ENCODE results near the gene PALLD.

PALLD gene

DNA sequence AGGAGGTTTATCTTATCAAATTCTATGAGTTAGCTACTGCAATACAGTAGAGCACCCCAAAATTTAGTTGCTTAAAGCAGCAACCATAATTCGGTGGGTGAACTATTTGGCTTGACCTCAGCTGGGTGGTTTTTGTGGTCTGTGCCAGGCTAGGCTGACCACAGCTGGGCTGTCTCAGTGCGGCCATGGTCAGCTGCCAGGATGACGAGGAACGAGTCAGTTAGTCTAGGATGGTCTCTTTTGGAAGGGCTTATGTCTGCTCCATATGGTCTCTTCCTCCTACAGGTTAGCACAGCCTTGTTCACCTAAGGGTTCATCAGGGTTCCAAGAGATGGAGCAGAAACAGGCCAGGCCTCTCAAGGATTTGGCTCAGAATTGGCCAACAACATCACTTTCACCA is 210.4 kb downstream of the PALLD start:
- no peak for DNase-seq (ENCODE audit: low spot score)
- Histone ChIP-seq H3K9ac (ENCODE audit: low read depth, low read length, poor library complexity) (no peak overlapping the region), H4K91ac (ENCODE audit: low read depth, low read length, poor library complexity) (no peak overlapping the region), H3K23ac (ENCODE audit: low read depth, low read length, poor library complexity) (no peak overlapping the region), H2BK12ac (ENCODE audit: low read length) (no peak overlapping the region), H2BK120ac (ENCODE audit: low read depth, low read length) (no peak overlapping the region), H3K4me3 (ENCODE audit: low read length in 2 of 2) (no peak overlapping the region), H2AK5ac (ENCODE audit: low read depth, low read length) (no peak overlapping the region), H3K9me3 (replicated peaks in 1 of 2; ENCODE audit: control insufficient read depth in 2 of 2, insufficient read depth in 1 of 2, low read depth in 1 of 2, low read length in 2 of 2) (no peaks in the 10 kb centered on the region), H3K27me3 (ENCODE audit: control insufficient read depth in 3 of 3, insufficient read depth in 3 of 3, low read depth in 1 of 3, low read length in 3 of 3) (no peaks in the 10 kb centered on the region), H3K4me1 (ENCODE audit: control insufficient read depth in 2 of 2, insufficient read depth in 1 of 2, low read depth in 1 of 2, low read length in 2 of 2) (no peaks in the 10 kb centered on the region), H2AFZ (ENCODE audit: low read length) (no peak overlapping the region), H3K27ac (replicated peaks; ENCODE audit: low read length) (no peak overlapping the region), H2BK15ac (ENCODE audit: low read length) (no peak overlapping the region), H3K4ac (ENCODE audit: low read length) (no peak overlapping the region), H3K36me3 (replicated peaks in 1 of 2; ENCODE audit: control insufficient read depth in 2 of 2, insufficient read depth in 2 of 2, low read length in 2 of 2) (peaks cover 3 to 26% of the 10 kb centered on the region in 2 donors), H2BK5ac (ENCODE audit: low read length) (no peak overlapping the region), H3K4me2 (ENCODE audit: insufficient read depth, low read length, poor library complexity, severe bottlenecking) (no peak overlapping the region), H3K79me1 (ENCODE audit: low read depth, low read length) (no peaks in the 10 kb centered on the region), H3K14ac (ENCODE audit: low read length) (no peak overlapping the region), H4K8ac (ENCODE audit: low read depth, low read length) (no peak overlapping the region), H3K18ac (ENCODE audit: low read length) (no peak overlapping the region)
- no CpG with 5 or more reads among the region's 4 CpGs for WGBS, 2 donors (ENCODE audit: extremely low coverage in 2 of 2, insufficient read length in 2 of 2, insufficient replicate concordance in 1 of 2)

DNA sequence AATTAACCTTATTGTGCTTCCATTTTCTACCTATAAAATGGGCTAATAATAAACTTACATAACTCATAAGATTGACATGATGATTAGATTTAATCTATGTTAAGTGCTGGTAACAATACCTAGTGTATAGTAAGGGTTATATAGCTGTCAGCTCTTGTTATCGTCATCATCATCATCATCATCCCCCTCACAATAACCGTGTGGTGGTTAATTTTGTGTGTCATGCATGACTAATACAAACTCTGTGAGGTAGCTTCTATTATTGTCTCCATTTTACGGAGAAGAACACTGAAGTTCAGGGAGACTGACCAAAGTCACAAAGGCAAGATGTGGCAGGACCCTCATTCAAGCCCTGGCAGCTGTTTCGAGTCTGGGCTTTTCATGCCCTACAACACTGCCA is 211.3 kb downstream of the PALLD start:
- H3K4me2 ChIP-seq (ENCODE audit: insufficient read depth, low read length, poor library complexity, severe bottlenecking), result no peak overlapping the region
- H2BK12ac ChIP-seq (ENCODE audit: low read length), result no peak overlapping the region
- no CpG with 5 or more reads among the region's 4 CpGs for WGBS, 2 donors (ENCODE audit: extremely low coverage in 2 of 2, insufficient read length in 2 of 2, insufficient replicate concordance in 1 of 2)
- no peak overlapping the region for H3K23ac ChIP-seq (ENCODE audit: low read depth, low read length, poor library complexity)
- H3K79me1 ChIP-seq (ENCODE audit: low read depth, low read length), result no peaks in the 10 kb centered on the region
- peaks cover 5 to 35% of the 10 kb centered on the region in 2 donors for H3K36me3 ChIP-seq (replicated peaks in 1 of 2; ENCODE audit: control insufficient read depth in 2 of 2, insufficient read depth in 2 of 2, low read length in 2 of 2)
- no peak for DNase-seq (ENCODE audit: low spot score)
- H3K4ac ChIP-seq (ENCODE audit: low read length), result no peak overlapping the region
- no peaks in the 10 kb centered on the region for H3K4me1 ChIP-seq (ENCODE audit: control insufficient read depth in 2 of 2, insufficient read depth in 1 of 2, low read depth in 1 of 2, low read length in 2 of 2)
- H2AK5ac ChIP-seq (ENCODE audit: low read depth, low read length), result no peak overlapping the region
- no peak overlapping the region for H2AFZ ChIP-seq (ENCODE audit: low read length)
- no peak overlapping the region for H4K8ac ChIP-seq (ENCODE audit: low read depth, low read length)
- H3K14ac ChIP-seq (ENCODE audit: low read length), result no peak overlapping the region
- no peak overlapping the region for H3K9ac ChIP-seq (ENCODE audit: low read depth, low read length, poor library complexity)
- no peak overlapping the region for H2BK15ac ChIP-seq (ENCODE audit: low read length)
- H2BK5ac ChIP-seq (ENCODE audit: low read length), result no peak overlapping the region
- no peaks in the 10 kb centered on the region for H3K27me3 ChIP-seq (ENCODE audit: control insufficient read depth in 3 of 3, insufficient read depth in 3 of 3, low read depth in 1 of 3, low read length in 3 of 3)
- no peak overlapping the region for H3K4me3 ChIP-seq (ENCODE audit: low read length in 2 of 2)
- H4K91ac ChIP-seq (ENCODE audit: low read depth, low read length, poor library complexity), result no peak overlapping the region
- H3K27ac ChIP-seq (replicated peaks; ENCODE audit: low read length), result no peak overlapping the region
- H3K18ac ChIP-seq (ENCODE audit: low read length), result no peak overlapping the region
- H3K9me3 ChIP-seq (replicated peaks in 1 of 2; ENCODE audit: control insufficient read depth in 2 of 2, insufficient read depth in 1 of 2, low read depth in 1 of 2, low read length in 2 of 2), result no peaks in the 10 kb centered on the region
- H2BK120ac ChIP-seq (ENCODE audit: low read depth, low read length), result no peak overlapping the region

DNA sequence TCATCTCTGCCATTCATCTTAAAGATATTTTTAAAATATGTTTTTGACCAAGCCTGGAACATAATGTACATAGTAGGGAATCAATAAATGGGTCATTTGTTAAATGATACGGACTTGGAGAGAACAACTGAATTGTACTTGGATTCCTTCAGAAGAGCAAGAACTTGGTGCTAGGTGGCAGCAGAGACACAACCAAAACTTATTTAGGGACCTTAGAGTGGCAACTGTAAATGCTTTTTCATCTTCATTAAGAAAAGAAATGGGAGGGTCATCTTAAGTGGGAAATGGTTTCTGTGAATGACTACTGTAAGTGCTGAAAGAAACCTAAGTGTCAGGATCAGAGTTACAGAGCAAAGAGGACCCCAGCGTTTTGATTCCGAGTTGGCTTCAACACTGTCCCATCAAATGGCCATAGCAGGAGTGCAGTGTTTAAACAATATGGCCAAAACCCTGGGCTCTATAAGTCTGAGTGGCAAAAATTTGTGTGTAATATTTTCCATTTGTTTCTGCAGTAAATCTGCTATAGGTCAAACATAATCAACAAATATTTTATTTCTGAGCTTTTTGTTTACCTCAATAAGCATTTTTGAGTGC is 213.6 kb downstream of the PALLD start:
- Histone ChIP-seq H3K18ac (ENCODE audit: low read length) (no peak overlapping the region), H3K9ac (ENCODE audit: low read depth, low read length, poor library complexity) (no peak overlapping the region), H3K36me3 (replicated peaks in 1 of 2; ENCODE audit: control insufficient read depth in 2 of 2, insufficient read depth in 2 of 2, low read length in 2 of 2) (peaks cover 5 to 47% of the 10 kb centered on the region in 2 donors), H2BK12ac (ENCODE audit: low read length) (no peak overlapping the region), H2AFZ (ENCODE audit: low read length) (no peak overlapping the region), H2BK15ac (ENCODE audit: low read length) (no peak overlapping the region), H3K4me3 (ENCODE audit: low read length in 2 of 2) (no peak overlapping the region), H4K8ac (ENCODE audit: low read depth, low read length) (no peak overlapping the region), H4K91ac (ENCODE audit: low read depth, low read length, poor library complexity) (no peak overlapping the region), H3K4me2 (ENCODE audit: insufficient read depth, low read length, poor library complexity, severe bottlenecking) (no peak overlapping the region), H2BK5ac (ENCODE audit: low read length) (no peak overlapping the region), H3K27me3 (ENCODE audit: control insufficient read depth in 3 of 3, insufficient read depth in 3 of 3, low read depth in 1 of 3, low read length in 3 of 3) (no peaks in the 10 kb centered on the region), H3K79me1 (ENCODE audit: low read depth, low read length) (no peaks in the 10 kb centered on the region), H2AK5ac (ENCODE audit: low read depth, low read length) (no peak overlapping the region), H3K9me3 (replicated peaks in 1 of 2; ENCODE audit: control insufficient read depth in 2 of 2, insufficient read depth in 1 of 2, low read depth in 1 of 2, low read length in 2 of 2) (no peaks in the 10 kb centered on the region), H3K4ac (ENCODE audit: low read length) (no peak overlapping the region), H3K14ac (ENCODE audit: low read length) (no peak overlapping the region), H3K27ac (replicated peaks; ENCODE audit: low read length) (no peak overlapping the region), H3K4me1 (ENCODE audit: control insufficient read depth in 2 of 2, insufficient read depth in 1 of 2, low read depth in 1 of 2, low read length in 2 of 2) (no peaks in the 10 kb centered on the region), H2BK120ac (ENCODE audit: low read depth, low read length) (no peak overlapping the region), H3K23ac (ENCODE audit: low read depth, low read length, poor library complexity) (no peak overlapping the region)
- WGBS, 2 donors (ENCODE audit: extremely low coverage in 2 of 2, insufficient read length in 2 of 2, insufficient replicate concordance in 1 of 2), result no CpG with 5 or more reads among the region's 3 CpGs
- peak; percentile 14 for DNase-seq (ENCODE audit: low spot score)

DNA sequence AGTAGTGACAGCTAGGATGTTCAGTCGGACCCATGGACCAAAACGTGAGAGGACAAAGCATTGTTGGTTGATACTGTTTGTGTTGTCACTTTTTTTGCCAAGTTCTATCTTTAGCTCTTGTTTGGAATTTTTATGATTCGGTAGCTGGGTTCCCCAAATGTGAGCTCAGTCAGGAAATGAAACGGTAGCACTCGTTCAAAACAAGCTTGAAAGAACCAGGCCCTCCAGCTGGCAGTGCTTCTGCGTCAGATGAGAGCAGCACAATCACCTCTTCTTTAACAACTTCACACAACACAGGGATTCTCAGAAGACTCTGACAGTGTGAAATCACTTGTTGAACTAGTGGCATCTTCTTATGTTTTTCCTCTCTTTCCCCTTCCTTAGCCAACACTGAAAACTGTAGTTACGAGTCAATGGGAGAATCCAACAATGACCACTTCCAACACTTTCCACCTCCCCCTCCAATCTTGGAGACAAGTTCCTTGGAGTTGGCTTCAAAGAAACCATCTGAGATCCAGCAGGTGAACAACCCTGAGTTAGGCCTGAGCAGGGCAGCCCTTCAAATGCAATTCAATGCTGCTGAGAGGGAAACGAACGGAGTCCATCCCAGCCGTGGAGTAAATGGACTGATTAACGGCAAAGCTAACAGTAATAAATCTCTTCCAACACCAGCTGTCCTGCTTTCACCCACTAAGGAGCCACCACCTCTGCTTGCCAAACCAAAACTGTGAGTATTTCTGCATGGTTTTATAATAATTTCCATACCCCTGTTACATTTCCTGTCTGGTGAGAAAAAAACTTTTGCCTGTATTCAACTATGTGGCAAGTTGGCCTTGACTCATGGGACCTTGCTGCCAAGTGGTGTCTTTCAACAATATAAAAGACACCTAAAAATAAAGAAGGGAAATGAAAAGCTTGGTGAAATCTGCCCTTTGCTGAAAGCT is 214.6 kb downstream of the PALLD start:
- Histone ChIP-seq H3K27ac (replicated peaks; ENCODE audit: low read length) (no peak overlapping the region), H2BK12ac (ENCODE audit: low read length) (no peak overlapping the region), H3K4me1 (ENCODE audit: control insufficient read depth in 2 of 2, insufficient read depth in 1 of 2, low read depth in 1 of 2, low read length in 2 of 2) (no peaks in the 10 kb centered on the region), H3K4me2 (ENCODE audit: insufficient read depth, low read length, poor library complexity, severe bottlenecking) (no peak overlapping the region), H4K91ac (ENCODE audit: low read depth, low read length, poor library complexity) (no peak overlapping the region), H4K8ac (ENCODE audit: low read depth, low read length) (no peak overlapping the region), H3K18ac (ENCODE audit: low read length) (no peak overlapping the region), H3K4me3 (ENCODE audit: low read length in 2 of 2) (no peak overlapping the region), H3K27me3 (ENCODE audit: control insufficient read depth in 3 of 3, insufficient read depth in 3 of 3, low read depth in 1 of 3, low read length in 3 of 3) (no peaks in the 10 kb centered on the region), H3K23ac (ENCODE audit: low read depth, low read length, poor library complexity) (no peak overlapping the region), H3K9ac (ENCODE audit: low read depth, low read length, poor library complexity) (no peak overlapping the region), H3K79me1 (ENCODE audit: low read depth, low read length) (no peaks in the 10 kb centered on the region), H2BK5ac (ENCODE audit: low read length) (no peak overlapping the region), H3K36me3 (replicated peaks in 1 of 2; ENCODE audit: control insufficient read depth in 2 of 2, insufficient read depth in 2 of 2, low read length in 2 of 2) (peaks cover 5 to 47% of the 10 kb centered on the region in 2 donors), H2BK15ac (ENCODE audit: low read length) (no peak overlapping the region), H2AFZ (ENCODE audit: low read length) (no peak overlapping the region), H3K14ac (ENCODE audit: low read length) (no peak overlapping the region), H3K9me3 (replicated peaks in 1 of 2; ENCODE audit: control insufficient read depth in 2 of 2, insufficient read depth in 1 of 2, low read depth in 1 of 2, low read length in 2 of 2) (no peaks in the 10 kb centered on the region), H2BK120ac (ENCODE audit: low read depth, low read length) (no peak overlapping the region), H2AK5ac (ENCODE audit: low read depth, low read length) (no peak overlapping the region), H3K4ac (ENCODE audit: low read length) (no peak overlapping the region)
- no peak for DNase-seq (ENCODE audit: low spot score)
- no CpG with 5 or more reads among the region's 11 CpGs for WGBS, 2 donors (ENCODE audit: extremely low coverage in 2 of 2, insufficient read length in 2 of 2, insufficient replicate concordance in 1 of 2)

All from neuronal stem cell (in vitro differentiated cells).